Testis (tissue), 2 donors: ENCODE measurements around the gene ZHX3.

Experiments used
- POLR2A ChIP-seq: fragments of 450-650 bp; IDR thresholded peaks from one replicate; pipeline ENCODE4 v1.6.1; 2017; ENCODE audit warnings: antibody characterized with exemption, mild to moderate bottlenecking, moderate library complexity
- TF ChIP-seq, protein P1 (sequence below), 3 experiments: fragments of 450-650 bp in 2 of 3; fragments of 200-600 bp in 1 of 3; sonication (generic) in 1 of 3; IDR thresholded peaks; one replicate each; pipeline ENCODE4 v1.5.1; 2016 to 2019; ENCODE audit warnings: antibody characterized with exemption in 3 of 3, mild to moderate bottlenecking in 2 of 3, moderate library complexity in 1 of 3

DNA sequence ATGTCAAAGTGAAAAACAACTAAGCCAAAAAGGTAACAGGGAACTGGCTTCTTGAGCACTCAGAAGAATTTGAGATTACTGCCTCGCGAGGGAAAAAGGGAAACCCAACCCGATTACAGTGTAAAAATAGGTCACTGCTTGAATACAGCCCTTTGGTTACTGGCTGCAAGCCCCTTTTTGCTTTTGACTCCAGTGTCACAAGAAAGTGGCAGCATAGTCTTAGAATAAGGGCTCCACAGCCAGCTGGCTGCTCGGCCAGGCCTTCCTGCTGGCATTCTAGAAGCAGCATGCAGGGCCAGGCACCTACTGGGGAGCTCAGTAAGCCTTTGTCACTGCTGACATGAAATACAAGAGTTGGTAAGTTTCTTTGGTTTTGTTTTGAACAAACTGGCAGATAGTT is 83.0 kb downstream of the ZHX3 start:
- TF ChIP-seq, protein P1, sequence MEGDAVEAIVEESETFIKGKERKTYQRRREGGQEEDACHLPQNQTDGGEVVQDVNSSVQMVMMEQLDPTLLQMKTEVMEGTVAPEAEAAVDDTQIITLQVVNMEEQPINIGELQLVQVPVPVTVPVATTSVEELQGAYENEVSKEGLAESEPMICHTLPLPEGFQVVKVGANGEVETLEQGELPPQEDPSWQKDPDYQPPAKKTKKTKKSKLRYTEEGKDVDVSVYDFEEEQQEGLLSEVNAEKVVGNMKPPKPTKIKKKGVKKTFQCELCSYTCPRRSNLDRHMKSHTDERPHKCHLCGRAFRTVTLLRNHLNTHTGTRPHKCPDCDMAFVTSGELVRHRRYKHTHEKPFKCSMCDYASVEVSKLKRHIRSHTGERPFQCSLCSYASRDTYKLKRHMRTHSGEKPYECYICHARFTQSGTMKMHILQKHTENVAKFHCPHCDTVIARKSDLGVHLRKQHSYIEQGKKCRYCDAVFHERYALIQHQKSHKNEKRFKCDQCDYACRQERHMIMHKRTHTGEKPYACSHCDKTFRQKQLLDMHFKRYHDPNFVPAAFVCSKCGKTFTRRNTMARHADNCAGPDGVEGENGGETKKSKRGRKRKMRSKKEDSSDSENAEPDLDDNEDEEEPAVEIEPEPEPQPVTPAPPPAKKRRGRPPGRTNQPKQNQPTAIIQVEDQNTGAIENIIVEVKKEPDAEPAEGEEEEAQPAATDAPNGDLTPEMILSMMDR (IDR thresholded peaks at IDR 0.05): no peak
- no peak for TF ChIP-seq POLR2A
